H9 (cell line): ENCODE measurements around the gene NBEA. TPM values are rescaled to one million over a fixed set of nuclear protein-coding genes. Genes with fewer than 3 reads are reported as not detected.

Source experiments
- DNase-seq: peaks from one replicate; pipeline ENCODE4 v3.0.0-alpha.2; 2017
- H2AFZ ChIP-seq: one replicate; pipeline ENCODE4 v1.6.1; 2013; ENCODE audit warnings: mild to moderate bottlenecking, low read length, control low read depth, moderate library complexity
- H2AK5ac ChIP-seq: 2 replicates; pipeline ENCODE4 v1.6.1; 2013; ENCODE audit warnings: low read length, control low read depth, mixed read lengths; ENCODE audit not compliant: insufficient read length
- H2BK120ac ChIP-seq: one replicate; pipeline ENCODE4 v1.6.1; 2013; ENCODE audit warnings: low read depth, mild to moderate bottlenecking, low read length, control low read depth, inconsistent platforms; ENCODE audit not compliant: poor library complexity, severe bottlenecking
- H2BK12ac ChIP-seq: 2 replicates; pipeline ENCODE4 v1.6.1; 2013; ENCODE audit warnings: low read length, control low read depth, mixed read lengths, low read depth; ENCODE audit not compliant: insufficient read length
- H2BK15ac ChIP-seq: 2 replicates; pipeline ENCODE4 v1.6.1; 2013; ENCODE audit warnings: low read depth, low read length, control low read depth
- H2BK20ac ChIP-seq: one replicate; pipeline ENCODE4 v1.6.1; 2013; ENCODE audit warnings: low read depth, mild to moderate bottlenecking, low read length, control low read depth, inconsistent platforms; ENCODE audit not compliant: poor library complexity, severe bottlenecking
- H2BK5ac ChIP-seq: 2 replicates; pipeline ENCODE4 v1.6.1; 2013; ENCODE audit warnings: low read length, control low read depth, mixed read lengths; ENCODE audit not compliant: insufficient read length
- H3K14ac ChIP-seq: 2 replicates; pipeline ENCODE4 v1.6.1; 2013; ENCODE audit warnings: low read length, control low read depth; ENCODE audit not compliant: insufficient read depth
- H3K18ac ChIP-seq: 2 replicates; pipeline ENCODE4 v1.6.1; 2013; ENCODE audit warnings: low read depth, mild to moderate bottlenecking, mixed read lengths, low read length, control low read depth; ENCODE audit not compliant: insufficient read length
- H3K23ac ChIP-seq: 2 replicates; pipeline ENCODE4 v1.6.1; 2013; ENCODE audit warnings: low read length, control low read depth, mixed read lengths, low read depth; ENCODE audit not compliant: insufficient read length
- H3K23me2 ChIP-seq: 2 replicates; pipeline ENCODE4 v1.6.1; 2013; ENCODE audit warnings: low read depth, mild to moderate bottlenecking, mixed read lengths, low read length, control low read depth; ENCODE audit not compliant: insufficient read length, poor library complexity, severe bottlenecking
- H3K27ac ChIP-seq: 2 replicates; pipeline ENCODE4 v1.5.1; 2013; ENCODE audit warnings: low read length, control low read depth, mixed read lengths, low read depth; ENCODE audit not compliant: insufficient read length
- H3K27me3 ChIP-seq: 2 replicates; pipeline ENCODE4 v1.6.1; 2013; ENCODE audit warnings: low read length, control low read depth, inconsistent platforms; ENCODE audit not compliant: insufficient read depth
- H3K4ac ChIP-seq: 2 replicates; pipeline ENCODE4 v1.6.1; 2013; ENCODE audit warnings: low read depth, mild to moderate bottlenecking, control low read depth, inconsistent platforms, low read length, moderate library complexity
- H3K4me1 ChIP-seq: 2 replicates; pipeline ENCODE4 v1.6.1; 2013; ENCODE audit warnings: low read length, control low read depth, inconsistent platforms; ENCODE audit not compliant: insufficient read depth
- H3K4me2 ChIP-seq: 2 replicates; pipeline ENCODE4 v1.6.1; 2013; ENCODE audit warnings: low read length, control low read depth, mixed read lengths; ENCODE audit not compliant: insufficient read length, insufficient read depth
- H3K56ac ChIP-seq: 2 replicates; pipeline ENCODE4 v1.6.1; 2013; ENCODE audit warnings: low read depth, mild to moderate bottlenecking, mixed read lengths, low read length, control low read depth; ENCODE audit not compliant: insufficient read length
- H3K79me1 ChIP-seq: 2 replicates; pipeline ENCODE4 v1.6.1; 2013; ENCODE audit warnings: low read depth, mild to moderate bottlenecking, moderate library complexity, low read length, control low read depth, inconsistent platforms; ENCODE audit not compliant: insufficient read depth, poor library complexity, severe bottlenecking
- H3K79me2 ChIP-seq: 2 replicates; pipeline ENCODE4 v1.6.1; 2013; ENCODE audit warnings: low read length, control low read depth, inconsistent platforms; ENCODE audit not compliant: insufficient read depth
- H3K9ac ChIP-seq: 2 replicates; pipeline ENCODE4 v1.6.1; 2013; ENCODE audit warnings: low read length, control low read depth, mixed read lengths; ENCODE audit not compliant: insufficient read length; ENCODE audit errors: extremely low read depth
- H3K9me3 ChIP-seq: one replicate; pipeline ENCODE4 v1.6.1; 2013; ENCODE audit warnings: low read depth, low read length, inconsistent platforms; ENCODE audit not compliant: control insufficient read depth
- H3T11ph ChIP-seq: one replicate; pipeline ENCODE4 v1.6.1; 2013; ENCODE audit warnings: mild to moderate bottlenecking, low read length, control low read depth, inconsistent platforms
- H4K20me1 ChIP-seq: one replicate; pipeline ENCODE4 v1.6.1; 2013; ENCODE audit not compliant: control insufficient read depth, insufficient read length, insufficient read depth
- H4K5ac ChIP-seq: 2 replicates; pipeline ENCODE4 v1.6.1; 2013; ENCODE audit warnings: low read depth, mild to moderate bottlenecking, mixed read lengths, low read length, control low read depth; ENCODE audit not compliant: insufficient read length
- H4K8ac ChIP-seq: replicated peaks from 2 replicates; pipeline ENCODE4 v1.6.1; 2013; ENCODE audit warnings: low read length, control low read depth, mixed read lengths, low read depth; ENCODE audit not compliant: insufficient read length
- H4K91ac ChIP-seq: 2 replicates; pipeline ENCODE4 v1.6.1; 2013; ENCODE audit warnings: low read depth, mild to moderate bottlenecking, moderate library complexity, mixed read lengths, low read length, control low read depth; ENCODE audit not compliant: insufficient read length
- H3K27ac Mint-ChIP-seq, 3 experiments: 2 replicates in 2 of 3; 3 replicates in 1 of 3; pipeline ENCODE4 v1.8.0; 2020 to 2021; ENCODE audit warnings: mixed read lengths in 3 of 3, mild to moderate bottlenecking in 1 of 3, moderate library complexity in 1 of 3
- H3K27me3 Mint-ChIP-seq: 2 replicates; pipeline ENCODE4 v1.8.0; 2021; ENCODE audit warnings: low read depth, mild to moderate bottlenecking, moderate library complexity, mixed read lengths
- H3K36me3 Mint-ChIP-seq, 3 experiments: 2 replicates in 2 of 3; 3 replicates in 1 of 3; pipeline ENCODE4 v1.8.0; 2020 to 2021; ENCODE audit warnings: low read depth in 3 of 3, mixed read lengths in 3 of 3; ENCODE audit not compliant: insufficient read depth in 1 of 3
- H3K4me1 Mint-ChIP-seq, 2 experiments: 2 replicates each; pipeline ENCODE4 v1.8.0; 2020; ENCODE audit warnings: mixed read lengths in 2 of 2
- H3K4me3 Mint-ChIP-seq, 2 experiments: 2 replicates in 1 of 2; 3 replicates in 1 of 2; pipeline ENCODE4 v1.8.0; 2020 to 2021; ENCODE audit warnings: mild to moderate bottlenecking in 2 of 2, mixed read lengths in 2 of 2, moderate library complexity in 1 of 2
- H3K9me3 Mint-ChIP-seq, 2 experiments: 2 replicates in 1 of 2; 3 replicates in 1 of 2; pipeline ENCODE4 v1.8.0; 2020; ENCODE audit warnings: mild to moderate bottlenecking in 2 of 2, mixed read lengths in 2 of 2, moderate library complexity in 1 of 2
- WGBS: extraction: QIAGEN DNeasy Blood & Tissue Kit; methylation state at CpG from one replicate; pipeline ENCODE4 v1.1.7; 2013; ENCODE audit warnings: missing lambda C conversion rate, low lambda C conversion rate, mixed read lengths; ENCODE audit not compliant: insufficient read length; ENCODE audit errors: extremely low coverage; 5-methylcytosine and 5-hydroxymethylcytosine counted together
- total RNA-seq: library from RNA; stranded (reverse); gene quantifications from 2 replicates; pipeline ENCODE4 v1.2.1, GENCODE V29; 2021
- TF ChIP-seq, protein P1 (sequence below): fragments of 200-600 bp; sonication (generic); conservative IDR thresholded peaks from 3 replicates; pipeline ENCODE4 v1.8.0; 2021; ENCODE audit warnings: antibody characterized with exemption, mild to moderate bottlenecking

NBEA gene
- total RNA-seq, 1 experiment from 2014 or later, result 17.3 TPM

DNA sequence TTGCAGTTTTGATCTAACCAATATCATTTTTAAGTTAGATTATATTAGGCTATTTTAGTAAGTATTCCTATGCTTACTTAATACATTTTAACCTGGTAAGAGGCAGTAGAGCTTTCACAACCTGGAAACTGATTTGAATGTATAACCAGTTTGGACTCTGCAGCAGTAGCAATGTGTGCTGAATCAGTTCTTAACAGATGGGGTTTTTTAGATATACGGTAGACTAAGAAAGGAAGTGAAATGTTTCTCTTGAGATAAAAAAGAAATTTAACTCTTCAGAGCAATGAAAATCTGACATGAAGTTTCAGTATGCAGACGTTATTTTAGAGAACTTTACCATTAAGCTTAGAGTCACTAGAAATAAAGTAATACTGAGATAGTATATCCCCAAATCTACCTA lies 2.7 kb downstream of the NBEA start:
- H3K4me2 ChIP-seq, result no peak overlapping the region
- H2BK12ac ChIP-seq, result no peak overlapping the region
- H2BK20ac ChIP-seq, result no peak overlapping the region
- H4K8ac ChIP-seq, result no peak overlapping the region
- peaks cover 53 to 58% of the 10 kb centered on the region in 2 experiments for H3K4me1 Mint-ChIP-seq
- no peak overlapping the region for H3K18ac ChIP-seq
- no peaks in the 10 kb centered on the region for H3K27me3 ChIP-seq
- H3K9ac ChIP-seq, result no peak overlapping the region
- no peak overlapping the region for H3K56ac ChIP-seq
- H3K9me3 Mint-ChIP-seq, result peaks cover 0 to 2% of the 10 kb centered on the region in 2 experiments; a peak in 1 of 5 replicates
- H3K4me1 ChIP-seq, result peaks cover 5% of the 10 kb centered on the region; the same call in 1 of the 2 replicates
- H3T11ph ChIP-seq, result no peak overlapping the region
- H3K79me1 ChIP-seq, result no peaks in the 10 kb centered on the region
- no CpG with 5 or more reads among the region's 2 CpGs for WGBS
- H3K79me2 ChIP-seq, result peaks cover 6% of the 10 kb centered on the region; the same call in 1 of the 2 replicates
- no peak overlapping the region for H4K5ac ChIP-seq
- H2BK120ac ChIP-seq, result no peak overlapping the region
- H2AK5ac ChIP-seq, result no peak overlapping the region
- no peak overlapping the region for H2BK5ac ChIP-seq
- DNase-seq, result no peak
- H4K20me1 ChIP-seq, result no peaks in the 10 kb centered on the region
- no peak overlapping the region for H3K14ac ChIP-seq
- no peak overlapping the region for H3K27ac Mint-ChIP-seq
- H3K23ac ChIP-seq, result no peak overlapping the region
- no peak overlapping the region for H4K91ac ChIP-seq
- no peak overlapping the region for H2AFZ ChIP-seq
- no peak overlapping the region for H3K27ac ChIP-seq
- H2BK15ac ChIP-seq, result no peak overlapping the region
- H3K4ac ChIP-seq, result no peak overlapping the region
- H3K36me3 Mint-ChIP-seq, result peaks cover 0 to 2% (median 0%) of the 10 kb centered on the region in 3 experiments; a peak in 1 of 7 replicates
- H3K23me2 ChIP-seq, result peaks cover 15% of the 10 kb centered on the region
- H3K9me3 ChIP-seq, result no peaks in the 10 kb centered on the region
- peak overlapping the region; percentile 4 to 93; a peak in 4 of 5 replicates for H3K4me3 Mint-ChIP-seq
- peaks cover 4% of the 10 kb centered on the region for H3K27me3 Mint-ChIP-seq
- TF ChIP-seq, protein P1, sequence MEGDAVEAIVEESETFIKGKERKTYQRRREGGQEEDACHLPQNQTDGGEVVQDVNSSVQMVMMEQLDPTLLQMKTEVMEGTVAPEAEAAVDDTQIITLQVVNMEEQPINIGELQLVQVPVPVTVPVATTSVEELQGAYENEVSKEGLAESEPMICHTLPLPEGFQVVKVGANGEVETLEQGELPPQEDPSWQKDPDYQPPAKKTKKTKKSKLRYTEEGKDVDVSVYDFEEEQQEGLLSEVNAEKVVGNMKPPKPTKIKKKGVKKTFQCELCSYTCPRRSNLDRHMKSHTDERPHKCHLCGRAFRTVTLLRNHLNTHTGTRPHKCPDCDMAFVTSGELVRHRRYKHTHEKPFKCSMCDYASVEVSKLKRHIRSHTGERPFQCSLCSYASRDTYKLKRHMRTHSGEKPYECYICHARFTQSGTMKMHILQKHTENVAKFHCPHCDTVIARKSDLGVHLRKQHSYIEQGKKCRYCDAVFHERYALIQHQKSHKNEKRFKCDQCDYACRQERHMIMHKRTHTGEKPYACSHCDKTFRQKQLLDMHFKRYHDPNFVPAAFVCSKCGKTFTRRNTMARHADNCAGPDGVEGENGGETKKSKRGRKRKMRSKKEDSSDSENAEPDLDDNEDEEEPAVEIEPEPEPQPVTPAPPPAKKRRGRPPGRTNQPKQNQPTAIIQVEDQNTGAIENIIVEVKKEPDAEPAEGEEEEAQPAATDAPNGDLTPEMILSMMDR, result no peak
